Stimulated activated CD8-positive, alpha-beta memory T cell treated with anti-CD3 and anti-CD28 coated beads, Interleukin-2, amount 100 ng/mL, for 48 hours (primary cell): ENCODE measurements around the gene PIGV.
"Not testable (repeated sequence)": the region's sequence is repeated elsewhere in the genome, so short reads cannot be mapped to it uniquely, and the experiment has no call there.

ENCODE experiments used
- DNase-seq, 2 donors: peaks; one replicate each; pipeline ENCODE4 v3.0.0-alpha.2; 2020; ENCODE audit warnings: low read depth in 2 of 2

Gene PIGV

GRCh38 chr1:26794391-26794790 is 6.6 kb downstream of the PIGV start:
- no peak for DNase-seq

DNA sequence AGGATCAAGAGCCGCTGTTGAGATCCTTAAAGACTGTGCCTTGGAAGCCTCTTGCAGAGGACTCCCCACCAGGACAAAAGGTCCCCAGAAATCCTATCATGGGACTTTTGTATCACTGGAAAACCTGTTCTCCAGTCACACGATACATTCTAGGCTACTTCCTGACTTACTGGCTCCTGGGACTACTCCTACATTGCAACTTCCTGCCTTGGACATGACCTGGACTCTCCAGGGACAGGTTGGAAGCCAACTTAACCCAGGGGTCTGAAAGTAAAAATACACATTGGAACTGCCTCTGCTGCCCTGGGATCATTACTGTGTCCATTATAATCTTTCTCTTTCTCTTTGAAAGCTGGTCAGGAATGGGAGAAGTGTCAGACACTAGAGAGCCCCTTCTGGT is 9.9 kb downstream of the PIGV start:
- no peak for DNase-seq

- DNase-seq = no peak
Measured at GRCh38 chr1:26799479-26800142, 11.9 kb downstream of the PIGV start.

- DNase-seq = not testable (repeated sequence)
Measured at GRCh38 chr1:26803932-26804331, 16.2 kb downstream of the PIGV start.

DNA sequence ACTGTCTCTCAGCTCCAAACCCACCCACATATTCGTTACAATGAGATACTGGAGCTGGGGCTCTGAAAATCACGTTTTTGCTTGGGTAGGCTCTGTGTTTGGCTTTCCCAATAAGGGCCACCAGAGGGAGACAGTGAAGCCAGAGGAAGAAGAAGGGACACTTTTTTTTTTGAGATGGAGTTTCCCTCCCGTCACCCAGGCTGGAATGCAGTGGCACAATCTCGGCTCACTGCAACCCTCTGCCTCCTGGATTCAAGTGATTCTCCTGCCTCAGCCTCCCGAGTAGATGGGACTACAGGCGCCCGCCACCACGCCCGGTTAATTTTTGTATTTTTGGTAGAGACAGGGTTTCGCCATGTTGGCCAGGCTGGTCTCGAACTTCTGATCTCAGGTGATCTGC is 22.4 kb downstream of the PIGV start:
- peak in 1 of 2 donors; percentile 44 for DNase-seq

DNA sequence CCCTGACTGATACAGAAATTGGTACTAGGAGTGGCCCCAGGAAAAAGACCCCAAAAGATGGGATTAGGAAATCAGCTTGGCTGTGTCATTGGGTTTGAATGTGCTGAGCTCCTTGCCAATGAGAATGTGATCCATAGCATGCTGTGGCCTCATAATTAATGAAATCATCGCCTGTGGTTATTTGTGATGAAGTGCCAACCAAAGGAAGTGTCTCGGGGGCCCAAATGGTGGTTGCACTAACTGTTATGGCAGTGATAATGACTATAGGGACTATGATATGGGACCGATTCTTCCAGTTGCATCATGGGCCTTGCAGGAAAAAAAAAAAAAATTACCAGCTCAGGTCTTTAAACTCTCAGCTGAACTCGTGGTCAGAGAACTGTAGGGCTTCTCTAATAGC is 23.3 kb downstream of the PIGV start:
- DNase-seq = no peak

DNA sequence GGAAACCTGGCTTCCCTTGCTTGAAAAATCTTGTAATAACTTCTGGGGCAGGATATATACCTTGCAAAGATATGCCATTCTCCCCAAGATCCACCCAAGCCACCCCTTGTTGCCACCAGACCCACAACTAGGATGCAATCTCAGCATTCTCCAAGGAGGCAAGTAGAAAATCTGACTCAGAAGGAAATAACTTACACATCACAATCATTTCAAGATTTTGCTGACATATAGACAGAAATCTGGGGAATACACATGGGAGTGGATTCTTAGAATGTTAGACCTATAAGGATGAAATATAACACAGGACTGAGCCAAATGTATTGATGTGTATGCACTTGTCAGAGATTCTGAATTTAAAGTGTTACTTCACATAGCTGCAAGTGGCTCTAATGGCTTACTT is 24.0 kb downstream of the PIGV start:
- DNase-seq = no peak

DNA sequence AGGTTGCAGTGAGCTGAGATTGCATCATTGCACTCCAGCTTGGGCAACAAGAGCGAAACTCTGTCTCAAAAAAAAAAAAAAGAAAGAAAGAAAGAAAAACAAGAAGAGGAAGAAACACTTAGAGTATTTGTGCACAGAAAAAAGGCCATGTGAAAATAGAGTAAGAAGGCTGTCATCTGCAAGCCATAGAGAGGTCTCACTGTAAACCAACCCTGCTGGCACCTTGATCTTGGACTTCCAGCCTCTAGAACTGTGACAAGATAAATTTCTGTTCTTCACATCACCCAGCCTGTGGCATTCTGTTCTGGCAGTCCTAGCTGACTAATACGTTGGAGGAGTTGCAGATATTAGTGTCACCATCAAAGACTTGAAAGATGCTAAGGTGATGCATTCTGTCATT is 26.6 kb downstream of the PIGV start:
- DNase-seq = no peak

DNA sequence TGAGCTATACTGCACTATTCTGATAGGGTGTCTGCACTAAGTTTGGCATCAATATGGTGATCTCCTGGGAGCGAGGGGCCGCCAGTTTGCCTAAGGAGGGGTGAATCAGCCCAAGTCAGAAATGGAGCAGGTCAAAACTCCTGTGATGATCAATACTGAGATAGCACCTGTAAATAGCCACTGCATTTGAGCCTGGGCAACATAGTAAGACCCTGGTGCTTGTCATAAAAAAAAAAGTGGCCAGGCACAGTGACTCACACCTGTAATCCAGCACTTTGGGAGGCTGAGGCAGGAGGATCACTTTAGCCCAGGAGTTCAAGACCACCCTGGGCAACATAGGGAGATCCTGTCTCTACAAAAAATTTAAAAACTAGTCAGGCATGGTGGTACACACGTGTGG is 27.1 kb downstream of the PIGV start:
- DNase-seq = no peak

DNA sequence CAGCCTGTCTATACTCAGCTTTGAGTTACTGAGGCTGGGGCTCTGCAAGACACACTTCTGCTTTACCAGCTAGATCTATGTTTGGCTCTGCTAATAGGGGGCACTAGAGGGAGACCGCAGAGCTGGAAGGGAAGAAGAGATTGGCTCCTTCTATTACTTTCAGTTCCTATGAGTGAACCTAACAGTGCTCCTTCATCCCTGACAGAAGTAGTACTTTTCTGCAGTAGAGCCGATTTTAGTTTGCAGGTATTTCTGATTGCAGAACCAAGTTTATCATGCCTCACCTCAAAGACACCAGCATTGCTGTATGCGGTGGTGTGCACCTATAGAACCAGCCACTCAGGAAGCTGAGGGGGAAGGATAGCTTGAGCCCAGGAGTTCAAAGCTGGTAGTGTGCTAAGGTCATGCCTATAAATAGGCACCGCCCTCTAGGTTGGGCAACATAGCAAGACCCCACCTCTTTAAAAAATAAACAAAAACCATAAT is 33.1 kb downstream of the PIGV start:
- DNase-seq = no peak

DNA sequence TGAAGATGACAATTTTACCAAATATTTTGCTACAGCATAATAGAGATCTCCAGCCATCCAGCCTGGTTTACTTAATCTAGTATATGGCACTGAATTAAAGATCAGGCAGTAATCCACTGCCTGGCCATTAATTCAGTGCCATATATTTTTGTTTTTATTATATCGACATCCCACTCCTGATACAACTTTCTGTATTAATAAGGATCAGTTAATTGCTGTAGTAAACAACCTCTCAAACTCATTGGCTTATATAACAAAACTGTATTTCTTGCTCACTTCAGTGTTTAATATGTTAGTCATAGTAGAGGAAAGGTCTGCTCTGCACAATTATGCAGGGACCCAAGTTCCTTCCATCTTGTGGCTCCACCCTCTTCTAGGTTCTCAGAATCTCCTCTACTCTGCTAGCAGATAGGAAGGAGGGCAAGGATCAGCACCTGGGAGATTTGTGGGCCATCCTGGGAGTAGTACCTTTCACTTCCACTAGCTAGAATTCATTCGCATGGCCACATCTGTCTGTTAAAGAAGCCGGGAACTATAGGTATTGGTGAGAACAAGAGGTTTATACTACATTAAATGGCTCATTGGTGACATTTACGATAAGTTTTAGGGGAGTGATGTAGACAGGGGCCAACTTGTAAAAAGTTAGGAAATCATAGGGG is 35.1 kb downstream of the PIGV start:
- no peak for DNase-seq

GRCh38 chr1:26824731-26825130 is 37.0 kb downstream of the PIGV start:
- DNase-seq = no peak

DNA sequence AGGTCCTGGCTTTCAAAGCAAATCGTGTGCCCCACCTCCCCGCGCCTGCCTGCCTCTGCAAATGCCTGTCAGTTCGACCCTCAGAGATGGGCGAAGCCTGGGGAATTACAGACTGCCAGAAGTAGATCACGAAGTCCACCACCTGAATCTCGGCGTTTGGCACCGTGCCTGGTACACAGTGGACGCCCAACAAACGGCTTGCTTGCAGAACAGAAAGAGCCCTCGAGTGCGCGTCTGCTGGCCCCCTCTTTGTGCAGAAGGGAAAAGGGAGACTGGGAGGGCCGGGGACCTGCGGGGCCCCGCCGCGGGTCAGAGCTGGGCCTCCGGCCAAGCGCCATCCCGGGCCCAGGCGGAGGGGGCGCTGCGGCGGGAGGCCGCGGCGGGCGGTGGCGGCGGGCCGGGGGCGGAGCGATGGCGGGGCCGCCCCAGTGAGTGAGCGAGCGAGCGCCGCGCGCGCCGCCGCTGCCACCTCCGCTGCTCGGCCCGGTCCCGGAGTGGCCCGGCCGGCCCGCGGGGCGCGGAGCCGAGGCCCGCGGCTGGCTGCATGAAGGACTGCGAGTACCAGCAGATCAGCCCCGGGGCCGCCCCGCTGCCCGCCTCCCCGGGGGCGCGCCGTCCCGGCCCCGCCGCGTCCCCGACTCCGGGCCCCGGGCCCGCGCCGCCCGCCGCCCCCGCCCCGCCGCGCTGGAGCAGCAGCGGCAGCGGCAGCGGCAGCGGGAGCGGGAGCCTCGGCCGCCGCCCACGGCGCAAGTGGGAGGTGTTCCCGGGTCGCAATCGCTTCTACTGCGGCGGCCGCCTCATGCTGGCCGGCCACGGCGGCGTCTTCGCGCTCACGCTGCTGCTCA is 38.7 kb downstream of the PIGV start, which contains the start of gene ZDHHC18:
ZDHHC18 (plus strand) TSS at position 428 of the 845 bp plus-strand sequence; CDS start at position 545, 117 bp downstream.
- DNase-seq = peak; percentile 62 to 68

DNA sequence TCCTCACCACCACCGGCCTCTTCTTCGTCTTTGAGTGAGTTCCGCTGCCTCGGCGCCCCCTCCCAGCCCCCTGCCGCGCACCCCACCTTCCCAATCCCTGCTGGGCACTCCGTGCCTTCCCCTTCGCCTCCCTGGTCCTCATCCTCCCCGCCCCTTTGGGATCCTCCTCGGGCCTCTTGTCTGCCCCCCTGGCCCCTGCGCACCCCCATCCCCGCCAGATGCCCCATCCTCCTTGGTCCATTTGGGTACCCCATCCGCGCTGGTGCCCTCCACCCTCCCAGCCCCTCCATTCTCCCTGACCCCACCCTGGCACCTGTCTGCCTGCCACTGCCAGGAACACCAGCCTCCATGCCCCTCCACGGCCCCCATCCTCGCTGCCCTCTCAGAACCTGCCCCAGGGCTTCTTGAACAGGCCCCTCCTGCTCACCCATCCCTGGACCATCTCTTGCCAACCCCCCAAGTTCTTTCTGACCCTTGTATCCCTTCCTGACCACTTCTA is 39.4 kb downstream of the PIGV start:
- no peak for DNase-seq

DNA sequence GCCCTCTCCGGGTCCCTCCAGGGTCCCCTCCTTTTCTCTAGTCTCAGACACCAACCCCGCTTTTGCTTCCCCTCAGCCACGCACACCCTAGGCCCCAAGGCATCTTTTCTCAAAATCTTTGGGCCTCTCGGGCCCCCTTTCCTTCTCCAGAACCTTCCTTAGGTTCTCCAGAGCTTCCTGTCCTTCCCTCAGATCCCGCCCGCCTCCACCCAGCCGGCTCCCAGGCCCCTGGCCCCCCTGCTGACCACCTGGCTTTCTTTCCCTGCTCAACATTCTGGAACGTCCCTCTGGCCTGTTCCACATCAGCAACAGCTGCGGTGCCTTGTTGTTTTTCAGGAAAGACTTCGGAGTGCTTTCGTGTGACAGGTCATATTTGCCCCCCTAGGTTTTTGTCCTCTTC is 39.9 kb downstream of the PIGV start:
- no peak for DNase-seq

DNA sequence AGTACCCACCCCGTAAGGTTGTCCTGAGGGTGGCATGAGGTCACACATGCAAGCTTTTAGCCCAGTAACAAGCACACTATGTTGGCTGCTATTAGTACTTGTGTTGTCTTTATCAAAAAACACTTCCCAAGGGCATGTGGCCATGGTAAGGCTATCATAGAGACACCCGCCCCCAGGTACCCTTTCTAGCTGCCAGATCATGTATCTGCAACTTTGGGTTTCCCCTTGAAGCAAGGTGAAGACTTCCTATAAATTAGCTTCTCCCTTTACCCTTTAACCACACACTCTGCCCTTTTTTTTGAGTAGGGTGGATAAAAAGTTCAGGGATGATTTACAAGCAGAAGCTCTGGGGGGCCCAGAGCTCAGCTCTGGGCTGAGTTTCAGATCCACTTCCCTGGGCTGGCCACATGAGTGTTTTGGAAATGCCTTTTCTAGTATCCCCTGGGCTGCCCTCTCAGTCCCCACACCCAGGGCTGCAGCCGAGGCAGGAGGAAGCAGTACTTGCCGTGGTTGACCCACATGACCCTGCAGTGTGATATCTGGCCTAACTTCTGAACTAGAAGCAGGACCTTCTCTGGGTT is 40.8 kb downstream of the PIGV start:
- DNase-seq = no peak

DNA sequence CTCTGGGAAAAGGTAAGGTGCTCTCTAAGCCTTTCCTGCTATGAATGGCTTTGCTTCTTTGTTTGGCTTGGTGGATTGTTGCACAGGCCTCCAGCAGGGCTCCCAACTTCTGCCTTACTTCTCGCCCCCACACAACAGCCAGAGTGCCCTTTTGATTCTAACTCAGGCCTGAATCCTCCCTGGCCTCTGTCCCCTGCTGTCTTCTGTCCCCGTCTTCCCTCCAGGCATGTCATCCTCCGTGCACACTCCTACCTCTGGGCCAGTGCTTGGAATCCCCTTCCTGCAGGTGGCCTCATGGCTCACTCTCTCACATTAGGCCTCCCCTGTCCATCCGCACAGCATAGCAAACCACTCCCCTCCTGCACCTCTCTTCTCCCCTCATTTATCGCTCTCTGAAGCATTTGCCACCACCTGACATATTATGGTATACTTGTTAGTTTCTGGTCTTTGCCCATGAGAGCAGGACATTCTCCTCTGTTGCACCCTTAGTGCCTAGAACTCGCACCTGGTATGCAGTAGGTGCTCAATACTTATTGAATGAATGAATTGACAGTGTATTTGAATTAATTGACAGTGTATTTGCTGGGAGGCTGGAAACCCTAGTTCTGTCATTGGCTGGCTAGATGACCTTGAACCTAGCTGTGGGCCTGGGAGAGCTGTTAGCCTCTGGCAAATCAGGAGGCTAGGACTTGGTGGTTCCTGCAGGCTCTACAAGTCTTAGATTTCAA is 41.6 kb downstream of the PIGV start:
- DNase-seq = no peak

DNA sequence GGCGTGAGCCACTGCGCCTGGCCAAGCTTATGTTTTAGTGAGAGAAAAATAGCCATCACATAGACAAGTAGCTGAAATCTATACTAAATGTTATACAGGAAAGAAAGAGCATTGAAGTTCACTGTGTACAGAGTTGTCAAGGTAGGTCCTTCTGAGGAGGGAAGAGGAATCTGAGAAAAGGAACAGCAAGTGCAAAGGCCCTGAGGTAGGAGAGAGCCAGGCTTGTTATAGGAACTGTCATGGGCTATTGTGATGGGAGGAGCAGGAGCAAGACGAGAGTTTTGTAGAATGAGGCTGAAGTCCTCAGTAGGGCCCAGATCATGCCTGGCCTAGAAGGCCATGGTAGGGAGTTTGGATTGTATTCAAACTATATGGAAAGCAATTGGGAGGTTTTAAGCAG is 43.3 kb downstream of the PIGV start:
- DNase-seq = no peak

DNA sequence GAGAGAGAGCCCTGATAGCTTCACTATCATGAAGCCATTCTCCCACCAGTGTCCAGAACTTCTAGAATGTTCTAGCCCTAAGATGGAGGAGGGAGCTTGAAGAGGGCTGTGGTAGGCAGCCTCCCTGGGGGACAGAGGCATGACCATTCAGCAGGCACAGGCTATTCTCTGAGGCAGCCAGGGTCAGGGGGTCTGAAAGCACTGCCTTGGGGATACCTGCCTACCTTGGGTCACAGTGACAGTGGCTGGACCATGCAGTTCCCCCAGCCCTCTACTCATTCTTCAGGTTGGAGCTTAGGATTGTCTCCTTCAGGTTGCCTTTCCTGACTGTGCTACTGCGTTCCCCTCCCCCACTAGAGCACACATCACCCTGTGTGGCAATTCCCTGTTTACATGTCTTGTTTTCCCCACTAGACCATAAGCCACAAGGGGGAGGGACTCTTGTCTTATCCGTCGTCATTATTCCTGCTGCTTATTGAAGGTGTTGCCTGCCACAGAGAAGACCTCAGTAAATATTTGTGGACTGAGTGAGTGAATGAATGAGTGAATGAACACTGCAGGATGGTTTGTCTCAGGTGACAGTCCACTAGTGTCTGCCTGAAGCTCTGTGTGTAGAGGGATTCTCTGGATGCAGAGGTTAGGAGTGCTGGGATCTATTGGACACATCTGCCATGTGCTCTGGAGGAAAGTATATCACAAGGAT is 43.9 kb downstream of the PIGV start:
- no peak for DNase-seq

DNA sequence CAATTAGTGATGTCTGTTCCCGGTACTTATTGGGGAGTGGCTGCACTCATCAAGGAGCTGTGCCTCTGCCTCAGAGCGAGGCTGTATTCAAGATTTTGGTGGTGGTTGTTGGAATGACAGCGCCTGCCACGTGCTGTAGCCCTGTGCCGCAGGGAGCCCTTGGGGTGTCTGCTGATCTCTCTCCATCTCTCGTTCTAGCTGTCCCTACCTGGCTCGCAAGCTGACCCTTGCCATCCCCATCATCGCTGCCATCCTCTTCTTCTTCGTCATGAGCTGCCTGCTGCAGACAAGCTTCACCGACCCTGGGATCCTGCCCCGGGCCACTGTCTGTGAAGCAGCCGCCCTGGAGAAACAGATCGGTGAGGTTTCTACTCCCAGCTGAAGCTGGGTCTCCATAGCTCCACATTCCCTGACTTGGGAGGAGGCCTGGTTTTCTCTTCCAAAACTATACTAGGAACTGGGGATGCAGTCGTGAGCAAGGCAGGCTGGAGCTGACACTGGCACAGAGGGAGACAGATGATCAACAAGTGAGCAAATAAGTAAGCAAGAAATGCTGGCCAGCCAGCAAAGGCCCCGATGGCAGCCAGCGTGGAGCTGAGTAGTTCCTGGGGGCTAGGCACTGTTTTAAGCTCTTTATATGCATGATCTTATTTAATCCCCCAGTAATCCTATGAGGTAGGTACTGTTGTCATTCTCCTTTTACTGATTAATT is 44.7 kb downstream of the PIGV start:
- DNase-seq = no peak
